Posterior vena cava (tissue), 2 donors: ENCODE measurements around the gene ANKRD11. TPM values are rescaled to one million over a fixed set of nuclear protein-coding genes. Genes with fewer than 3 reads are reported as not detected.
"Not testable (repeated sequence)": the region's sequence is repeated elsewhere in the genome, so short reads cannot be mapped to it uniquely, and the experiment has no call there.

ENCODE experiments used
- DNase-seq: peaks from one replicate; pipeline ENCODE4 v3.0.0-alpha.2; 2020; ENCODE audit warnings: low spot score
- intact Hi-C, 2 donors: fragments of 100-400 bp; cut with DNase I; formaldehyde crosslinking; loops; one replicate each; pipeline versions ENCODE4 v1.14.1 to v1.14.2; 2022 to 2023
- total RNA-seq, 2 donors: library from RNA; stranded (reverse); fragmentation: NEBNext Ultra II Directional; extraction: Animal tissue kit (Norgen Biotek cat#: 25700); gene quantifications; one replicate each; pipeline ENCODE4 v1.2.1, GENCODE V29; 2021
- donor health status: DM: yes; HTN: yes; CAD: no.
- donor health status: DM: yes; HTN: yes; CAD: no.

ANKRD11 gene
- total RNA-seq, 2 donors from 2014 or later = 95.0 to 110 TPM

DNA sequence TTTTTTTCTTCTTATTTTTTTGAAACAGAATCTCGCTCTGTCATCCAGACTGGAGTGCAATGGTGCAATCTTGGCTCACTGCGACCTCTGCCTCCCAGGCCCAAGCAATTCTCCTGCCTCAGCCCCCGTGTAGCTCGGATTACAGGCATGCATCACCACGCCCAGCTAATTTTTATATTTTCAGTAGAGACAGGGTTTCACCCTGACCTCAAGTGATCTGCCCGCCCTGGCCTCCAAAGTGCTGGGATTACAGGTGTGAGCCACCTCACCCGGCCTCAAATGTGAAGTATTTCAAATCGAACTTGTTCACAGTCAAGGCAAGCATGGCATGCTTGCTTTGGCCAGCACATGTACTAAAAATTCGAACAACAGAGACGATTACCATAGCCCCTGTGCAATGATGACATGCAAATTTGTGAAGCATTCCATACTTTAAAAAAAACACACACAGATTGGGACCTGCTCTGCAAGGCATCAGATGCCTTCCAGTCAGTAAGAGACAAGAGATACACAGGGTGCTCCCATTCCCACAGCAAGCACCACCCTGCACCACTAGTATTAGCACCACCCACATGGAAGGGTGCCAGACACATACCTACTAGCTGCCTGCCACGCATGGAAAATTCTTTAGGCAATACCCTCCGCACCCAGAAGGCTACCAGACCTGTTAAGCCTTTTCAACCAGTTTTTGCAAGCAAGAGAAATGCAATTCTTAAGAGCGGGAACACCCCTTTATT, 47.2 kb downstream of the ANKRD11 start:
- DNase-seq = peak; percentile 83
- intact Hi-C loops = no loop called here

DNA sequence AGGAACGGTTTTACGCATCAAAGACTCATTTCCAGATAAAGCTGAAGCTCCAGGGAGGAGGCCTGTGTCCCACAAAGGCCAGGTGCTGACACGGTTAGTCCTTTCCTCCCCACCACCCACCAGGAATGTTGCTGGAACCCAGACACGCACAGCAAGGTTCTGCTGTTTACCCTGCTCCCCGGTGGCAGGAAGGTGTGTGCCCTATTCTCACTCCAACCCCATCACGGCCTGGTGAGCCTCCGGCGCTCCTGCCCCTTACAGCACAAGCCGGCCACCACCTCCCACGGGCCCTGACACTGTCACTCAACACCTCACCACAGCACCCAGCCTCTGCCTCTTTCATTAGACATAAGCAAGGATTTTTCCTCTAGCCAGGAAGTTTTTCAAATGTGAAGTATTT, 47.8 kb downstream of the ANKRD11 start:
- intact Hi-C loops = no loop called here
- peak; percentile 71 for DNase-seq

DNA sequence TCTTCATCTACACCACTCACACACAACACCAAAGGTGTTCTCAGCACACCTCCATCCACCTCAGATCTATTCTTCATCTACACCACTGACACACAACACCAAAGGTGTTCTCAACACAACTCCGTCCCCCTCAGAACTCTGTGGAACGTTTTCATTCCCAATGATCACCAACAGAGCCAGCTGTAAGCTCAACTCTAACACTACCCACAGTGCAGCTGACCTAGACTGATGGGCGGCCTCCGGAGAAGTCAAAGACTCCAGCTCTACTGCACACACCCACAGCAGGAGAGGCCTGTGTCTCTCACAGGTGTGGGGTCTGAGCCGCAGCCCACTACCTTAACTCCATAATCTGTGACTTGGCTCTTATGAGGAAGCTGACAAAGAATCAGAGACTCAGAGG, 50.7 kb downstream of the ANKRD11 start:
- peak; percentile 26 for DNase-seq
- intact Hi-C loops = no loop called here

DNA sequence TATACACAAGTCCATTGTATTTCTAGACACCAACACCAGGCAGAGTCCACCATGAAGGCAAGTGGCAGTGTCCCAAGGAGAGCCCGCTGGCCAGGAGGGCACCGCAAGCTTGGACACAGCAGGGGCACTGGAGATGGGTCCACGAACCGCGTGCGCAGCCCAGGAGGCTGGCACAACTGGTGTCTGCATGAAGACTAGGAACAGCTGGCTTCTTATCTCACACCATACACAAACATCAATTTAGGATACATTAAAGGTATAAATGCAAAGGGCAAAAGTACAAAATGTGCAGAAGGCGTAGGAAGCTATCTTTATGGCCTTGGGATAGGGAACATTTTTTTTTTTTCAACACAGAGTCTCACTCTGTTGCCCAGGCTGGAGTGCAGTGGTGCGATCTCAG, 52.4 kb downstream of the ANKRD11 start:
- DNase-seq = no peak
- intact Hi-C loops = no loop called here

DNA sequence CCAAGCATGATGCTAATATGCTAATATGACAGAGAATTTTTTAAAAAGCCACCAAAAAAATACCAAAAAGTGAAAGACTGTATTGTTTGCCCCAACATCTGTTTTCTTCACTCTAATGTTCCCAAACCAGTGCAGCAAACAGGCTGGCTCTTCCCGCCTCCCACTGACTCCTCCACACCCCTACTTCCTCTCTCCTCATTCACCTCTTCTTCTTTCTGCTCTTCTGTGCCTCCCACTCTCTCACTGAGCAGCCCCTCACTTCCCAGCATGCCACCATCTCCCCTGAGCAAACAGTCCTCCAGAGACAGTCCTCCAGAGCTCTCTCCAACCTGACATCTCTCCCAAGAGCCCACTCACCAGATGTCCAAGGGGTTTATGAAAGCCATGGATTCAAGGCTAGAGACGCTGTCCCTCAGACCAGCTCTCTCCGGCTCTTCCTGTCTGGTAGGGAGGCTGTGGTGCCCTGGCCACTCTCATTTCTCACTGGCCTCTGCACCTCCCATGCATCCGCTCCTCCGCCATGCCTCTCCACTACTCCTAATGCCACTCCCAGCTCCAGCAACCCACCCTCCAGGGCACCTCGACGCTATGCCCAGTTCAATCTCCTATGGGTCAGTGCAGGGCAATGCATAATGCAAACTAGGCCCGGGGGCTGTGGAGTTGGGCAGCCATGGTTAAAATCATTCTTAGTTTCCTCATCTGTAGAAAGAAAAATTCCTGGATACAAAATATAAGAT, 52.9 kb downstream of the ANKRD11 start:
- intact Hi-C loops = no loop called here

DNA sequence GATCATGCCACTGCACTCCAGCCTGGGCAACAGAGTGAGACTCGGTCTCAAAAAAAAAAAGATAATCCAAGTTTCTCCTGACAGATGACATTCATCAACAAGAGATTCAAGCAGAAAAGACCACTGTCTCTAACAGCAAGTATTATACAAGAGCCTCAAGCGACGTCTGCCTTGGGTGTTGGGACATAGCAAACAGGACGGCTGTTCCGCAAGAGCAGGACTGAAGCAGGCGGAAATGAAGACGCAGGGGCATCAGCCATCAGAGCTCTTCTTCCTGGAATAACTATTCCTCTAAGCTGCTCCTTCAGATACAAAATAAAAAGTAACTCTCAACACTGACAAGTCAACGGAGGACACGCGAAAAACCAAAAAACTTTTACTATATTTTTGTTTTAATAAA, 54.0 kb downstream of the ANKRD11 start:
- intact Hi-C loops = no loop called here
- DNase-seq = no peak

More for the DNA sequence above, 52.9 kb downstream of the ANKRD11 start:
- no peak for DNase-seq

DNA sequence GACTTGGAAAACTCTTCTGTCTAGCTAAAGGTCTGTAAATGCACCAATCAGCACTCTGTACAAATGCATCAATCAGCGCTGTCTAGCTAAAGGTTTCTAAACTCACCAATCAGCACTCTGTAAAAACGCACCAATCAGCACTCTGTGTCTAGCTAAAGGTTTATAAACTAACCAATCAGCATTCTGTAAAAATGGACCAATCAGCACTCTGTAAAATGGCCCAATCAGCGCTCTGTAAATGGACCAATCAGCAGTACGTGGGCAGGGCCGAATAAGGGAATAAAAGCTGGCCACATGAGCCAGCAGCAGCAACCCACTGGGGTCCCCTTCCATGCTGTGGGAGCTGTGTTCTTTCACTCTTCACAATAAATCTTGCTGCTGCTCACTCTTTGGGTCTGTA, 55.3 kb downstream of the ANKRD11 start:
- DNase-seq, intact Hi-C loops: not testable (repeated sequence)

DNA sequence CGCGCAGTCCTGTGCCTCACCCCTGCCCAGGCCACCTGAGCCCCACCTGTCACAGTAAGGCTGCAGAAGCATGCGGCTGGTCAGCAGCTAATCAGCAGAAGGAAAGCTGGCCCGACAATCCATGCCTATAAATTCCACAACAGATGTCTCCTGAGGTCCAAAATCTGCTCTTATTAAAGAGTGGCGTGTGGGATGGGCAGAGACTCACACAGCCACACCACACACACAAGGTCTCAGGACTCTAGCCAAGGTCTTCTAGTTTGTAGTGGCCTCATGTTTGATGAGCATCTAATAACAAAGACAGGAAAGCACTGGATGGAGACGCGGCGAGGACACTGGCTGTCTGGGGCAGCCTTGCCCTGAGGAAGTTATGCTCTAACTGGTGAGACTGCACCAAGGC, 55.9 kb downstream of the ANKRD11 start:
- DNase-seq = no peak
- intact Hi-C loops = no loop called here

DNA sequence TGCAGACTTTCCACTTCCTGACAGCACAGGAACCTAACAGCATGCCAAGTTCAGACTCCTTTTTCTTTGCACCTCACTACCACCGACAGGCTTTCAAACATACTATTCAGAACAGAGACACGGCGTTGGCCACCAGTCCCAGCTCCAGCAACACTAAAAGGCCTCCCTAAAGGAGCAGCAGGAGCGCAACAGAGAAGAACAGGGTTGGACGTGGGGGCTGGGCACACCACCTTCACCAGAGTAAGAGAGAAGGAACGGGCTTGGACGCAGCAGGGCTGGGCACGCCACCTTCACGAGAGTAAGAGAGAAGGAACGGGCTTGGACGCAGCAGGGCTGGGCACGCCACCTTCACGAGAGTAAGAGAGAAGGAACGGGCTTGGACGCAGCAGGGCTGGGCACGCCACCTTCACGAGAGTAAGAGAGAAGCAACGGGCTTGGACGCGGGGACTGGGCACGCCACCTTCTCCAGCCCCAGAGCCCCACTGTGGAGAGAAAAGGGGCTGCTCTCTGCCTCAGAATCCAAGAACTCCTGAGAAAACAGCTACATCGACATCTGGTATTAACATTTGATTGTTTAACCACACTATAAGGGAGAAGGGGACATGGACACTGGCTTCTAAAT, 56.9 kb downstream of the ANKRD11 start:
- intact Hi-C loops, DNase-seq: not testable (repeated sequence)

DNA sequence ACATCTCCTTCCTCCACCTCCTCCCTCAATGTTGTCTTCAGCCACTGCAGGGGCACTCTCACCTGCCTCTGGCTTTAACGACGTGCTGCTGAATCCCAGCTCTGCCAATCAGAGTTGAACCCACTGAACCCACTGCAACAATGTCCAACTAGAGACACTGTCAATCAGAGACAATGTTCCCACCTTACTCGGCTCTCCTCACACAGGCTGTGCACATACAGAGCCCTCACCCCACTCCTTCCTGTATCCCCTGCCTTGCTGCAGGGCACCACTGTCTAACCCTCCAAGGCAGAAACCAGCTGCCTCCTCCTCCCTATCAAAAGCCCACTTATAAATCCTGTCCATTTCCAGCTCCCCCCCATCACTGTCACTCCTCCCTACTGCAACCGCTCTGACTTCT, 58.7 kb downstream of the ANKRD11 start:
- intact Hi-C loops = no loop called here
- no peak for DNase-seq

DNA sequence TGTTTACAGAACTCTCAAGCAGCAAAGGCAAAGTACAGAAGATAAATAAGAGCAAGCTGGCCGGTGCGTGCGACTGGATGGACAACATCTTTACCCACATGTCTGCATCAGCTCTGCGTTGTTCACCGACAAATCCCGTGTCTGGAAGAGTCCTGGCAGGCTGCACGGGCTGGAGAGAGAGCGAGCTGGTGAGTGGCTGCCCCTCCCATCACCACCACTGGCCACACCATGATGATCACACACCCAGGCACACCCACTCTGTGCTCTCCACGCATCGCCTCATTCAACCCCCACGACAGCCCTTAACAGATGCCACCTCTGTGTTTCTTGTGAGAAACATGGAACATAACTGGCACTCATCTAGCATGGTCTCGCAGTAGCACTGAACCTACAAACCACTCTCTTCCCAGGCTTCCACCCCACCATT, 59.2 kb downstream of the ANKRD11 start:
- intact Hi-C loops = no loop called here
- DNase-seq = no peak

DNA sequence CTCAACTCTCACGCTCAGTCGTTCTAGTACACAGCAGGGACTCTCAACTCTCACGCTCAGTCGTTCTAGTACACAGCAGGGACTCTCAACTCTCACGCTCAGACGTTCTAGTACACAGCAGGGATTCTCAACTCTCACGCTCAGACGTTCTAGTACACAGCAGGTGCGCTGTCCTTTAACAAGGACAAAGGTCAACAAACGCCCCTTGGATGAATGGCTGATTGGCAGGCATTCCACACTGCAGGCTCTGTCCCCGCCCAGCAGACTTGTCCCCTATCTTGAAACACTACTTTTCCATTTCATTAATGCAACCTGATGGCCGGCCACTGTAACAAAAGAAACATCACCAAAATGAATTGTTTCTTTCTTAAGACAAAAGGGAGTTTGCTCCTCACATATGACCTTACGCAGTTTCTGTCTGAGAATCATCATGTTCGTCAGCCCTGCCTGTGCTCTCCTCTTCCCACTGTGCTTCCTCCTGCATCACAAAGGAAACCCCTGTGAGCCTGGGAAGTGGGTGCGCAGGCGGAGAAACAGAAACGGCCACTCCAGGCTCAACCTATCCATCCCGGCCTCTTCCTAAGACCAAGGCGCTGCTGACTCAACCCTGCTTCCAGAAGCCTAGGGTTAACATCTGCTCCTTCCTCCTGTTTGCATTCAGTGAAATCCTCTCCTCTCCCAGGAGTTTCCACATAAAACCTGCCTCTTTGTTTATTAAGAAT, 59.8 kb downstream of the ANKRD11 start:
- intact Hi-C loops = no loop called here

DNA sequence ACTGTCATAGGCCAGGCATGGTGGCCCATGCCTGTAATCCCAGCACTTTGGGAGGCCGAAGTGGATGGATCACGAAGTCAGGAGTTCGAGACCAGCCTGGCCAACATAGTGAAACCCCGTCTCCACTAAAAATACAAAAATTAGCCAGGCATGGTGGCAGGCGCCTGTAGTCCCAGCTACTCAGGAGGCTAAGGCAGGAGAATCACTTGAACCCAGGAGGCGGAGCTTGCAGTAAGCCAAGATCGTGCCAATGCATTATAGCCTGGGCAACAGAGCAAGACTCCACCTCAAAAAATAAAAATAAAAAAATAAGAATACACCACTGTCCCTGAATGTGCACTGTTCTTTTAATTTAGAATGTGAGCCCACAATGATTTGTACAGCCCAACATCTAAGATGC, 61.8 kb downstream of the ANKRD11 start:
- DNase-seq, intact Hi-C loops: not testable (repeated sequence)

More for the DNA sequence above, 59.8 kb downstream of the ANKRD11 start:
- DNase-seq = no peak

DNA sequence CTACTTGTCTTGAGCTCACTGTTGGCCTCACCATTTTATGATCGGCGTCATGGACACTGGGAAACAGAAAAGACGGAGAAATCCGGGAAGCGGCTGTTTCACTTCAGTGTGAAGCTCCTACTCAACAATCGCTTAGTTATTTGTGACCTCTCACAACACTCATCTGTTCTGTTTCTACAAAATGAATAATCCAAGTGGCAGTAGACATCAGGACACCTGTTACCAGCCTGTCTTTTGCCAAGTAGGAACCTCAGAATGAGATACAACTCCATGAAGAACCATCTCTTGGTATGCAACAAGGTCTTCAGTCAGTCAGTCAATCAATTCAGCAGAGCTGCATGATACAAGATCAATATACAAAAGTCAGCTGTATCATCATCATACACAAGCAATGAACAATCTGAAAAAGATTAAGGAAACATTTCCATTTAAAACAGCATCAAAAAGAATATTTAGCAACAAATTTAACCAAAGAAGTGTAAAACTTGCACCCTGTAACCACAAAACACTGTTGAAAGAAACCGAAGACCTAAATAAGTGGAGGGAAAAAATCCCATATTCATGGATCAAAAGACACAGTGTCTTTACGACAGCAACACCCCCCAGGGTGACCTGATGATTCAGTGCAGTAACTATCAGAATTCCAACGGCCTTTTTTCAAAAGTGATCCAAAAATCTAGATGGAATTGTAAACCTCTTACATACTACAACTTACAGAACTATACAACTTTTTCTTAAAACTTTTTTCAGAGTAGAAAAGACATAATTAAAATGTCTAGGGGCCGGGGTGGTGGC, 63.4 kb downstream of the ANKRD11 start:
- intact Hi-C loops = no loop called here
- peak; percentile 3 for DNase-seq

DNA sequence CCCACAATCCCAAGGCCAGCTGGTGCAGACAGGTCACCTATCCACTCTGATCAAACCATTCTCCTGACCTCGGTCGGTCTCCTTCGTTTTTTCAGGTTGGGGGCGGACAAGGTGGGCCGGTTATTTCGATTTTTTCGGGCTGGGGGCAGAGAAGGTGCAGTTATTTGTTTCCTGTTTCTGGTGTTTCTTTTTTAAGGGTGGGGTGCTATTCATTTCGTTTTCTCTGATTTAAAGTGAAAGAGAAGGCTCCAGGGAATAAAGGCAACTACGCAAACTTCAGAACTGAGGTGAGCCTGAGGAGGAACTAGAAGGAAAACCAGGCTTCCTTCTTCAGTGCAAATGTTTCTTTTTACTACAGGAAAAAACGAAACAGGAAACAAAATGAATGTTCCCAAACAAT, 64.8 kb downstream of the ANKRD11 start:
- DNase-seq = no peak
- intact Hi-C loops = no loop called here

DNA sequence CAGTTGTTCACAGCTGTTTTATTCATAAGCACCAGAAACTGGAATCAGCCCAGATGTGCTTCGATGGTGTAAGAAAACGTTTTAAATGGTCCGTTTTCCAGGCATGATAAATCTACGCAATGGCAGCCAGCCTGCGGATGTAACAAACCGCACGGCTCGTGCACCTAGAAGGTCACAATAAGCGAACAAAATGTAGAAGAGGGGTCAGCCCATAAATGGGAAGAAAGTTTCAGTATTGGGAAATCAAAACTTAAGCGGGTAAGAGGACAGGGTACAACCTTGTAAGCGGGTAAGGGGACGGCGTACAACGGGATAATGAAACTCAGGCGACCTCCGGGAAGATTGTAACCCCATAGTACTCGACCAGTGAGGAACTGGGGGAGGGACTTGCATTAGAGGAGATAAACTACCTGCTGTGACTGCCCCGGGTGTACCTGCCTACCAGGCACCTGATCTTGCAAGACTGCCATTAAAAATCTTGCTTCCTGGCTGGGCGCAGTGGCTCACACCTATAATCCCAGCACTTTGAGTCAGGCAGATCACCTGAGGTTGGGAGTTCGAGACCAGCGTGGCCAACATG, 66.6 kb downstream of the ANKRD11 start:
- DNase-seq = peak; percentile 37
- intact Hi-C loops = no loop called here

DNA sequence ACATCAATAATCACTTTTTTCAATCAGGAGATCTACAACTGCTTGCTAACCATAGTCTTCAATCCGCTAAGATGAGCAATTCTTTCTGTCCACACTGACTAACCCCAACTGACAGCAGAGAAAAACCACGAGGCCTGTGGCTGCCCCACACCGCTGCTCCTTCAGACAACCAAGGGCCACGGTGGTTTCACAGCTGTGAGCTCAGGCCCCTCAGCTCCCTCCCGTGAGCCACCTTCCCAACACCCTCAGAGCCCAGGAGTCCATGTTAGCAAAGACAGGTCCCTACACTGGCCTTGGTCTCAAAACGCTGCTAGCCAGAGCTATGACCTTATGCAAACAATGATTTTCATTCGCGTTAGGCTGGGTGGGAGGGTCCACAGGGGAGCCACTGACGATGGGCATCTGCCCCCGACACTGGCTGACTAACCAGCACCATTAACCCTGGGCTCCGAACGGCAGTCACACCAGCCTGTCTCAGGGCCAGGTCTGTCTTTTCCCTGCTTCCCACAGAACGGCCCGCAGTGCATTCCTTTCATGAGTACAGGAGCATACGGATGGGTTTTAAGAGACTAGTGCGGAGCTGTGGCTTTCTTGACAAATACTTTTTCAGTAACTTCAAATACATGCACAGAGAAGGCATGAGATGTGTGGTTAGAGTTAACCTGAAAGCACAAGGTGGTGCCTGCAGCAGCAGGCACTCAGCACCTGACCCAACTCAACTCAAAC, 67.3 kb downstream of the ANKRD11 start:
- intact Hi-C loops = no loop called here
- no peak for DNase-seq

DNA sequence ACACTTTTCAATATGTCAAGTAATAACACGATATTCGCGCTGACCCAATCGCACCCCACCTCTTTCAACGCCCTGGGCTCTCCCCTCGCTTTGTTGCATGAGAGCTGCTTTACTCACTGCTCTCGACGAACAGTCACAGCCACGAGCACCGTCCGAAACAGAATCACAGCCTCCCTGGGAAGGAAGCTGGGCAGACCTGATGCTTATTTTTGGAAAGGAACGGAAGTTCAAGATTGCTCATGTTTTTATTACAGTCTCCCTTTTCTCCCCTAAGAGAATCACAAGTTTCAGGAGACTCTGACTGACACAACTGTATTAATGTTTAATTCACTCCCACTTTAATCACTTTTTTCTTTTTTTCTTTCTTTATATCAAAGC, 67.8 kb downstream of the ANKRD11 start:
- intact Hi-C loops = no loop called here

More for the DNA sequence above, 67.8 kb downstream of the ANKRD11 start:
- no peak for DNase-seq
